Measurements from ENCODE around the gene POC1A.

The POC1A gene

DNA sequence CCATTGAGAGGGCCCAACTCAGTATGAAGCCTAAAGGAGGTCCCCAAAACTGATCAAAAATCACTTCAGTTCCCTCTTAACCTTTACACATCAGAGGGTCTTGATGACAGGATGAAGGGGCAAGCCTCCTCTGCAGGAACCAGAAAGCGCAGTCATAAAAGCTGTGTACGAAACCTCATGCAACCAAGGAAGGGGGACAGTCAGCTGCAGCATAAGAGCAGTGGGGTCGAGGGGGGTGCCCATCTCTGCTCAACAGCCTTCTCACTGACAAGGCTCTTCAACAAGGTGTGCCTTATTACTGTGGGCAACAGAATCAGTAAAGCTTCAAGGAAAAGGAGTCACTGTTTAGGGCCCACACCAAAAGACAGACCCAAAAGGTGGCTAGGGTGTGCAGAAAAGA is 3.9 kb downstream of the POC1A start:
- Histone ChIP-seq H3K9ac (ENCODE audit: low read length) (no peak overlapping the region), H3K36me3 (ENCODE audit: control insufficient read depth, insufficient read depth, low read length) (peaks cover 50% of the 10 kb centered on the region), H3K4me3 (ENCODE audit: low read depth, low read length) (no peak overlapping the region), H3K27ac (ENCODE audit: low read depth, low read length) (no peak overlapping the region), H3K27me3 (ENCODE audit: control insufficient read depth, insufficient read depth, low read length) (no peaks in the 10 kb centered on the region), H3K4me1 (ENCODE audit: control insufficient read depth, insufficient read depth, low read length) (0 out of 2 replicates have a peak, but pooled peaks cover 9% of the 10 kb centered on the region), H3K9me3 (ENCODE audit: control insufficient read depth, insufficient read depth, low read depth, low read length) (no peaks in the 10 kb centered on the region)

DNA sequence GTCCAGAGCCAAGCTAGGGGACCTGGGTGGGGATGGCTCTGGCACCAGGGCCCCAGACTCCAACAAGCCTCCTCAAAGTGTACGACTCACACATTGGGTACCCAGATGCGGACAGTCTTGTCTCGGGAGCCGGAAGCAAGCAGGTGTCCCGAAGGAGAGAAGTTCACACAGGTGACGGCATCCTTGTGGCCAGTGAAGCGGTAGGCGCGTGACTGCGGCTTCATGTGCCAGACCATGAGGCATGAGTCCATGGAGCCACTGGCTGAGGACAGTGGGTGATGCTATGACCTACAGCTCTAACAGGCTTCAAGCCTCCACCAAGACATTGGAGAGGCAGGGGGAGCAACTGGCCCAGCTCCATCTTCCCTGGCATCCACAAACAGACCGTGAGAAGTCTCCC is 4.5 kb downstream of the POC1A start:
- H3K4me3 ChIP-seq (ENCODE audit: low read depth, low read length): no peak overlapping the region
- H3K27me3 ChIP-seq (ENCODE audit: control insufficient read depth, insufficient read depth, low read length): no peaks in the 10 kb centered on the region
- peaks cover 56% of the 10 kb centered on the region for H3K36me3 ChIP-seq (ENCODE audit: control insufficient read depth, insufficient read depth, low read length)
- no peaks in the 10 kb centered on the region for H3K9me3 ChIP-seq (ENCODE audit: control insufficient read depth, insufficient read depth, low read depth, low read length)
- H3K9ac ChIP-seq (ENCODE audit: low read length): no peak overlapping the region
- no peak overlapping the region for H3K27ac ChIP-seq (ENCODE audit: low read depth, low read length)
- 0 out of 2 replicates have a peak, but pooled peaks cover 7% of the 10 kb centered on the region for H3K4me1 ChIP-seq (ENCODE audit: control insufficient read depth, insufficient read depth, low read length)

DNA sequence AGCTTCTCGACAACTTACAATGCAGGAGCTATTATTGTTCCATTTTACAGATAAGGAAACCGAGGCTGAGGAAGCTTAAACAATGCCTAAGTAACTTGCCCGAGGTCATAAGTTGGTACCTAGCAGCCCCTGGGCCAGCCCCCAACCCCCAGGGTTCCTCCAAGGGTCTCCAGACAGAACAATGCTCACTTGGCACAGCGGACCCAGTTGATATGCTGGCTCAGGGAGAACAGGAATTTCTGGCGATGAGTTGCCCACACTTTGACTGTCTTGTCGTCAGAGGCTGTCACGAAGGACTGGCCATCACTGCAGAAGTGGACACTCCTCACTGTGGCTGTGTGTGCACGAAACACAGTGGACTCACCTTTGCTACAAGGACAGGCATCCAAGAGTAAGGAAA is 5.2 kb downstream of the POC1A start:
- Histone ChIP-seq H3K27me3 (ENCODE audit: control insufficient read depth, insufficient read depth, low read length) (no peaks in the 10 kb centered on the region), H3K9ac (ENCODE audit: low read length) (no peak overlapping the region), H3K4me1 (ENCODE audit: control insufficient read depth, insufficient read depth, low read length) (peaks cover 8% of the 10 kb centered on the region), H3K27ac (ENCODE audit: low read depth, low read length) (no peak overlapping the region), H3K9me3 (ENCODE audit: control insufficient read depth, insufficient read depth, low read depth, low read length) (no peaks in the 10 kb centered on the region), H3K4me3 (ENCODE audit: low read depth, low read length) (no peak overlapping the region), H3K36me3 (ENCODE audit: control insufficient read depth, insufficient read depth, low read length) (peaks cover 60% of the 10 kb centered on the region)

DNA sequence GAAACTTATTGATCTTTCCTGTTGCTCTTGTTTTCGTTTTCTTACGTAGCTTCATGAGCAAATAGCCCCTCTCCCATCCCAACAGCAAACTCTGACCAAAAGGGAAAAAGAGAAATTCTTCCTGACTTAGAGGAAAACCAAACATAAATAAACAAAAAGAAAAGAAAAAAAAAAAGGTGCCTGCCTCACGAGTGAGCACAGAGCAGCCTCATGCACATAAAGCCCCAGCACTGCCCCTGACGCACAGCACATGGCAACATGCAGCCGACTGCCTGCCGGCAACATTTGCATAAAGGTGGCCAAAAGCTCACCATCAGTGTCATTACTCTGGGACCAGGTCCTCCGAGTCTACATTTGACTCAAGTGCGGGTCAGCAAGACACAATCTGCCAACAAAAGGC is 6.4 kb downstream of the POC1A start:
- Histone ChIP-seq H3K9me3 (ENCODE audit: control insufficient read depth, insufficient read depth, low read depth, low read length) (no peaks in the 10 kb centered on the region), H3K4me1 (ENCODE audit: control insufficient read depth, insufficient read depth, low read length) (peaks cover 4% of the 10 kb centered on the region), H3K9ac (ENCODE audit: low read length) (no peak overlapping the region), H3K27ac (ENCODE audit: low read depth, low read length) (no peak overlapping the region), H3K36me3 (ENCODE audit: control insufficient read depth, insufficient read depth, low read length) (peaks cover 68% of the 10 kb centered on the region), H3K4me3 (ENCODE audit: low read depth, low read length) (no peak overlapping the region), H3K27me3 (ENCODE audit: control insufficient read depth, insufficient read depth, low read length) (no peaks in the 10 kb centered on the region)

DNA sequence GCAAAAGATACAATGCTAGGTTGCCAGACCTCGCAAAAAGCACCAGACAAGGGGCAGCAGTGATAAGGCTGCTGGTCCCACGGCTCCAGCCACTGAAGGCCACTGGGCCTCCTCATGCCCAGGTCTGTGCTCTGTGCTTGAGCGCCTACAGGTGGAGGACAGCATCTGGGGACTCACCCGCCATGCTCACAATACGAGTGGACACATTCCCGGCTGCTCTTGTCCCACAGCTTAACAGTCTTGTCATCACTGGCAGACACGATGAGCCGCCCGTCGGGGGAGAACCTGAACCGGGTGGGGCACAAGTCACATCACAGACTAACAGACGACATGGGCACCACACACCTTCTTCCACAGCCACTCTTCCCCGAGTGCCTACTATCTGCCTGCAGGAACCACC is 7.4 kb downstream of the POC1A start:
- Histone ChIP-seq H3K9ac (ENCODE audit: low read length) (no peak overlapping the region), H3K9me3 (ENCODE audit: control insufficient read depth, insufficient read depth, low read depth, low read length) (no peaks in the 10 kb centered on the region), H3K36me3 (ENCODE audit: control insufficient read depth, insufficient read depth, low read length) (peaks cover 76% of the 10 kb centered on the region), H3K27me3 (ENCODE audit: control insufficient read depth, insufficient read depth, low read length) (no peaks in the 10 kb centered on the region), H3K4me1 (ENCODE audit: control insufficient read depth, insufficient read depth, low read length) (peaks cover 4% of the 10 kb centered on the region), H3K27ac (ENCODE audit: low read depth, low read length) (no peak overlapping the region), H3K4me3 (ENCODE audit: low read depth, low read length) (no peak overlapping the region)

DNA sequence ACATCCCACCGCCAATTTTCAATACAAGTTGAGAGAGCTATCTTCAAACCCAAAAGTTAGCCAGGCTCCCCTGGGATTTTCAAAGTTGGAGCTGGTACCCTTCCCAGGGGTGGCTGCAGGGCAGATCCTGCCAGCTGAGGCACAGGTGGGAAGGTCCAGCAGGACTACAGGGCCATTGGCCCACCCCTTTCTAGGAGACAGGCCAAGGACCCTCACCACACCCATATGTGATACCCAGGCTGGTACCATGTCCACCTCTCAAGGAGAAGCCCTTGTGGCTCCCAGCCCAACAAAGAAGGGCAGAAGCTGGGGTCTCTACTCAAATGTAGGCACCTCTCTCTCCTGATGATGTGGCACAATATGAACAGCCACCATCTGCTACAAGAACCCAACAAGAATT is 8.0 kb downstream of the POC1A start:
- peaks cover 80% of the 10 kb centered on the region for H3K36me3 ChIP-seq (ENCODE audit: control insufficient read depth, insufficient read depth, low read length)

DNA sequence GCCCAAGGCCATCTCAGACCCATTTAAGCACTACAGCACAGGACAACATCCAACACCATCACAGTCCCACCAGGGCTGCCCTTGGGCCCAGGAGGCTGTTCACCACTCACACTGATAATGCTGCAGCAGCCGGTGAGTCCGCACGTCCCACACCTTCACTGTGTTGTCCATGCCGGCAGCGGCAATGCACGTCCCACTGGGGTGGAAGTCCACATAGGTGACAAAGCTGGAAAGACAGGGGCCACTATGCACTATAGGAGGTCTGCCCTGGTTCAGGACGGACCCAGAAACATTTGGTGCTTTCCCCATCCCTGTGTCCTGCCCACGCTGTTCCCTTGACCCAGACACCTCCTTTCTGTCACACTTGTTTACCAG is 8.5 kb downstream of the POC1A start:
- no peak overlapping the region for H3K27ac ChIP-seq (ENCODE audit: low read depth, low read length)
- H3K36me3 ChIP-seq (ENCODE audit: control insufficient read depth, insufficient read depth, low read length): peaks cover 82% of the 10 kb centered on the region

More for the DNA sequence above, 8.0 kb downstream of the POC1A start:
- H3K9me3 ChIP-seq (ENCODE audit: control insufficient read depth, insufficient read depth, low read depth, low read length): no peaks in the 10 kb centered on the region
- H3K4me3 ChIP-seq (ENCODE audit: low read depth, low read length): no peak overlapping the region
- H3K27me3 ChIP-seq (ENCODE audit: control insufficient read depth, insufficient read depth, low read length): no peaks in the 10 kb centered on the region
- H3K4me1 ChIP-seq (ENCODE audit: control insufficient read depth, insufficient read depth, low read length): peaks cover 4% of the 10 kb centered on the region
- H3K27ac ChIP-seq (ENCODE audit: low read depth, low read length): no peak overlapping the region
- no peak overlapping the region for H3K9ac ChIP-seq (ENCODE audit: low read length)

DNA sequence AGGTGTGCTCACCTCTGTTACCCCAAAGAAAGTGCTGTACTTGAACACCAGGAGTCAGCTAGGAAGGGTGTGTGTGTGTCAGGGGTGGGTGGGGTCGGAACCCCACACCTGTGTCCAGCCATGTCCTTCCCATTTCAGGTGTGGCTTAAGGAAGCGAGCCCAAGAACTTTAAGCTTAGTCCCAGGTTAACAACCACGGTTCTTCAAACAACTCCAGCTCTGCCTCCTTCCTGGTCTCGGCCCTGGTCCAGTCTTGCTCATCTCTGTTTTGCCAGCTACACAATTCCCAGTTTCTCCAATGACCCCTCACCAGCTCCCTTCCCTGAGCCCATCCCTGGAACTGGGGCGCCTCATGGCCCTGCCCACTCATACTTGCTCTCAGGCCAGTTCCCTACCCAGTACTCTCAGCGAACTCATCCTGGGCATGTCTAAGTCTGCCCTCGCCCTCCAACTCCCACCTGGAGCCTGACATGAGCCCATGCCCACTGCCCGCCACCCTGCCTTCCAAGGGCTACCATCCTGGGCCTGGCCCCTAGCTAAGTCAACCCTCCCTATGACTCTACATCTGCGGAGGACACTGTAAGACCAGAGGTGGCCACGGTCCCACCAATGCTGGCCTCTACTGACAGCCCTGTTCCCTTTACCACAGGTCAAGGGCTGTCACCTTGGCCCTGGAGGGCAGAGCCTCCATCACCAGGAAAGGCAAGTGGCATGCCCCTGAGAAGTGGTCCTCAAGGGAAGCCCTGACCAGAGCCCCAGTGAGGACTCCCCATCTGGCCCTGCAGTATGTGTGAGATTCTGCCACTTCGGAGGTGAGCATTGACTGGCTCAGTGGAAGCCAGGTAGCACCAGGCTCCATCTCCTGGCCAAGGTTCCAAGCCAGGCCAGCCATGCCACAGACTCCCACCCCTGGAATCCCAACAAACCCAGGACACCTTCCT is 9.2 kb downstream of the POC1A start:
- Histone ChIP-seq H3K27me3 (ENCODE audit: control insufficient read depth, insufficient read depth, low read length) (no peaks in the 10 kb centered on the region), H3K27ac (ENCODE audit: low read depth, low read length) (no peak overlapping the region), H3K9me3 (ENCODE audit: control insufficient read depth, insufficient read depth, low read depth, low read length) (no peaks in the 10 kb centered on the region), H3K36me3 (ENCODE audit: control insufficient read depth, insufficient read depth, low read length) (peaks cover 80% of the 10 kb centered on the region), H3K4me1 (ENCODE audit: control insufficient read depth, insufficient read depth, low read length) (peaks cover 4% of the 10 kb centered on the region), H3K4me3 (ENCODE audit: low read depth, low read length) (no peak overlapping the region), H3K9ac (ENCODE audit: low read length) (no peak overlapping the region)

More for the DNA sequence above, 8.5 kb downstream of the POC1A start:
- H3K4me1 ChIP-seq (ENCODE audit: control insufficient read depth, insufficient read depth, low read length): peaks cover 4% of the 10 kb centered on the region
- H3K27me3 ChIP-seq (ENCODE audit: control insufficient read depth, insufficient read depth, low read length): no peaks in the 10 kb centered on the region
- no peak overlapping the region for H3K4me3 ChIP-seq (ENCODE audit: low read depth, low read length)
- H3K9ac ChIP-seq (ENCODE audit: low read length): no peak overlapping the region
- no peaks in the 10 kb centered on the region for H3K9me3 ChIP-seq (ENCODE audit: control insufficient read depth, insufficient read depth, low read depth, low read length)

DNA sequence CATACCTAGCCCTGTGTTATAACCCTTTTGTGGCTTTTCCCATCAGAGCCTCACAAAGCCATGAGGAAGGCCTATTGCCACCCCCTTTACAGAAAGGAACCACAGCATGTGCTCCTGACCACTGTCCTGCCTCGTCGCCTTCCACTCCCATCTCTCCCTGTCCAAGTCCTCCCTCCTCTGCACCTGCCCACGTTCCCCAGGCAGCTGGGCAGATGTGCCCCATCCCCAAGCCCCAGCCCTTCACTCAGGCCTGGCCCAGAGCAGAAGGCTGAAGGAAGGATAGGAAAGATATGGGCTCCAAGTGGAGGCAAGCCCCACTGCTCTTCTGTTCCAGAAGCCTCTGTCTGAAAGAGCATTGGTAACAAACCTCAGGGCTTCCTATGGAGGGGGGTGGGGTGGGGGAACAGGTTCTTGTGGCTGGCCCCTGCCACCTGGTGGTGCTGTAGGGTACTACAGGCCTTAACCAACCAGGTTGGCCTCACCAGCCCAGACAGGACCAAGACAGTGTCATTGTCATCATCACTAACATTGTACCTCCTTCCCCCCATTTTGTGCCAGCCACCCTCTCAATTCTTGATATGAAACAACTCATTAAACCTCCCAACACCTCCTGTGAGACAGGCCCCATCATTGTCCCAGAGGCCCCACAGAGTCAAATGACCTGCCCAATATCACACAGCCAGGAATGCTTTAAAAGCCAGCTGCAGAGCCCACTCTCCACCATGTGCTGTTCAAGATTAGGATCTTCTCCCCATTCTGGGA is 10.0 kb downstream of the POC1A start:
- H3K27me3 ChIP-seq (ENCODE audit: control insufficient read depth, insufficient read depth, low read length): no peaks in the 10 kb centered on the region
- no peak overlapping the region for H3K27ac ChIP-seq (ENCODE audit: low read depth, low read length)
- H3K36me3 ChIP-seq (ENCODE audit: control insufficient read depth, insufficient read depth, low read length): peaks cover 75% of the 10 kb centered on the region
- no peak overlapping the region for H3K4me3 ChIP-seq (ENCODE audit: low read depth, low read length)
- H3K9ac ChIP-seq (ENCODE audit: low read length): no peak overlapping the region
- no peaks in the 10 kb centered on the region for H3K9me3 ChIP-seq (ENCODE audit: control insufficient read depth, insufficient read depth, low read depth, low read length)
- H3K4me1 ChIP-seq (ENCODE audit: control insufficient read depth, insufficient read depth, low read length): peaks cover 4% of the 10 kb centered on the region

DNA sequence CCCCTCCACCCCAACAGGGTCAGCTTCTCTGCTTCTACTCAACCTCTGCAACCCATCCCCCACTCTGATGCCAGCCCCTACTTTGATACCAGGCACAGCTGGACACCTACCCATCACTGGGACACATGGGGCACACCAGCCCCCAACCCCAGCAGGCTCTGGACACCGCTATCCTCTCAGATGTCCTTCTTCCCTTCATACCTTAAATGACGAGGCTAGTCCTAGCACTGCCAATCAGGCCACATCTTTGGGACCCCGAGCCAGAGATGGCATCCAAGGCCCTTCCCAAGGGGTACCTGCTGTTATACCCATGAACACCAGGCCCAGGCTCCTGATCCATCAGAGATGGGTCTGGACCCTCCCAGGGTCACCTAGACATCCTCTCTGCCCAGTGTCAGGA is 10.6 kb downstream of the POC1A start:
- Histone ChIP-seq H3K9me3 (ENCODE audit: control insufficient read depth, insufficient read depth, low read depth, low read length) (no peaks in the 10 kb centered on the region), H3K4me3 (ENCODE audit: low read depth, low read length) (no peak overlapping the region), H3K4me1 (ENCODE audit: control insufficient read depth, insufficient read depth, low read length) (peaks cover 4% of the 10 kb centered on the region), H3K9ac (ENCODE audit: low read length) (no peak overlapping the region), H3K27ac (ENCODE audit: low read depth, low read length) (no peak overlapping the region), H3K27me3 (ENCODE audit: control insufficient read depth, insufficient read depth, low read length) (no peaks in the 10 kb centered on the region), H3K36me3 (ENCODE audit: control insufficient read depth, insufficient read depth, low read length) (peaks cover 74% of the 10 kb centered on the region)

DNA sequence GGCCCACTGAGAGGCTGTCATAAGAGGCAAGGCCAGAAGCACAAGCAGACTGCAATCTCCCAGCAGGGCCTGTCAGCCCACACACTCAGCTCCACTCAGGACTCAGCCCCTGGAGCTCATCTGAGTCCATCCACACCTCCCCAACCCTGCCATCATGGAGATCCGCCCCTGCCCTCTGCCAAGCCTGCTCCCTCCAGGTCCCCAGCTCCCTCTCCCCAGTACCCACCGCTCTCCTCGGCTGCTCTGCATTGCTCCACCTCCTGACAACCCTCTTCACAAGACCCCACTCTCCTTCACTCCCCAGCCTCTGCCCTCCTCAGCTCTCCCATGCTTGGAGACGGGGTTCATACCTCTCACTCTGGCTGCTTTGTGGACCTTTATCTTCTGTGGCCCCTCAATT is 11.1 kb downstream of the POC1A start:
- H3K9ac ChIP-seq (ENCODE audit: low read length): no peak overlapping the region

More for the DNA sequence above, 11.1 kb downstream of the POC1A start:
- no peak overlapping the region for H3K27ac ChIP-seq (ENCODE audit: low read depth, low read length)
- no peaks in the 10 kb centered on the region for H3K27me3 ChIP-seq (ENCODE audit: control insufficient read depth, insufficient read depth, low read length)
- peaks cover 4% of the 10 kb centered on the region for H3K4me1 ChIP-seq (ENCODE audit: control insufficient read depth, insufficient read depth, low read length)
- peaks cover 74% of the 10 kb centered on the region for H3K36me3 ChIP-seq (ENCODE audit: control insufficient read depth, insufficient read depth, low read length)
- no peaks in the 10 kb centered on the region for H3K9me3 ChIP-seq (ENCODE audit: control insufficient read depth, insufficient read depth, low read depth, low read length)
- H3K4me3 ChIP-seq (ENCODE audit: low read depth, low read length): no peak overlapping the region

Data from HUES6 (cell line).